HG03045 (cell line): ENCODE results near the gene DMD.

ENCODE experiments used
- ATAC-seq: cut with Tn5 transposase; IDR thresholded peaks from one replicate; pipeline ENCODE4 v1.9.1; 2021; ENCODE audit warnings: mild to moderate bottlenecking, moderate library complexity; ENCODE audit not compliant: unreplicated experiment

Gene DMD

DNA sequence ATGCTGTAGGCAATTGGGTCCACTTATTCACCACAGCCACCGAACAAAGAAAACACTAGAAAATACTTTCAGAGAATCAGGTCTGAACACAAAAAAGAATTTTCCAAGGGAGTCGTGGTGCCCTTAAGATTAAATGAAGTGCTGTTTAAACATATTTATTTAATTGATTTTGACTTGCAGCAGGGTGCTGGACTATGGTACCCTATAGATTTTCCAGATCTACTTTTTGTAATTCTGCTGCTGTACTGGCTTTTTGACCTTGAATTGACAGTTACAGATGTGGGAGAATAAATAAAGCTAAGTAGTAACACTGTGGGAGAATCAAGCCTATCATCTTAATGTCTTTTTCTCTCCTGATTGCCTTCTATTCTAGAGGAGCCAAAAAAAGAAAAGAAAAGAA is 1404.2 kb downstream of the DMD start:
- no peak for ATAC-seq

- ATAC-seq = no peak
Measured at GRCh38 chrX:31805781-31806180, 1405.6 kb downstream of the DMD start.

DNA sequence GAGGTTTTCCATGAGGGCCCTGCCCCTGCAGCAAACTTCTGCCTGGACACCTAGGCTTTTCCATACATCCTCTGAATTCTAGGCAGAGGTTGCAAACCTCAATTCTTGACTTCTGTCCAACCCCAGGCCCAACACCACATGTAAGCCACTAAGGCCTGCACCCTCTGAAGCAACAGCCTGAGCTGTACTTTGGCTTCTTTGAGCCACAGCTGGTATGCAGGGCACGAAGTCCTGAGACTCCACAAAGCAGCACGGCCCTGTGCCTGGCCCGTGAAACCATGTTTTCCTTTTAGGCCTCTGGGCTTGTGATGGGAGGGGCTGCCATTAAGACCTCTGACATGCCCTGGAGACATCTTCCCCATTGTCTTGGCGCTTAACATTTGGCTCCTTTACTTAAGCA is 1411.1 kb downstream of the DMD start:
- ATAC-seq = no peak

- no peak for ATAC-seq
Measured at GRCh38 chrX:31796624-31797023, 1414.7 kb downstream of the DMD start.

- ATAC-seq = no peak
Measured at GRCh38 chrX:31747411-31747810, 1463.9 kb downstream of the DMD start.

DNA sequence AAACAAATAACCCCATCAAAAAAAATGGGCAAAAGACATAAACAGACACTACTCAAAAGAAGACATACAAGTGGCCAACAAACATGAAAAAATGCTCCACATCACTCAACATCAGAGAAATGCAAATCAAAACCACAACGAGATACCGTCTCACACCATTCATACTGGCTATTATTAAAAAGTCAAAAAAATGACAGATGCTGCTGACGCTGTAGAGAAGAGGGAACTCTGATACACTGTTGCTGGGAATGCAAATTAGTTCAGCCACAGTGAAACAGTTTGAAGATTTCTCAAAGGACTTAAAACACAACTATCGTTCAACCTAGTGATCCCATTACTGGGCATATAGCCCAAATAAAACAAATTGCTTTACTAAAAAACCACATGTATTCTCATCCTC is 1468.3 kb downstream of the DMD start:
- no peak for ATAC-seq

- no peak for ATAC-seq
Measured at GRCh38 chrX:31717474-31717873, 1493.9 kb downstream of the DMD start.

DNA sequence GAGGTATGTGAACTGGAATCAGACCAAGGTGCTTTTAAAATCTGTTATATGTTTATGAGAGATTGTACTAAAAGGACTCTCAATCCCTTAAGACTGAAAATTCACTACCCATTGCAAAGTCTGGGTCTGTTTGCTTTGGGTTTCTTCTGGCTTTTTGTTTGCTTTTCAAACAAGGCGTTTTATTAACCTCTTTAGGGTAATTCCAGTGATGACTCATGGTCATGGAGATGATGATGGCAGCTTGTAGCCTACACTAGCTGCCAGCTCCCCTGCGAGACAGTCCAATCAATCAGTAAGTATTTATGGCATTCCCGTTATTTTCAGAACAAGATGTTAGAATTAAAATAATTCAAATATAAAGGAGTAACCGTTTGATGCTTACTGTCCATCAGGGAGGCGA is 1495.7 kb downstream of the DMD start:
- ATAC-seq = no peak

DNA sequence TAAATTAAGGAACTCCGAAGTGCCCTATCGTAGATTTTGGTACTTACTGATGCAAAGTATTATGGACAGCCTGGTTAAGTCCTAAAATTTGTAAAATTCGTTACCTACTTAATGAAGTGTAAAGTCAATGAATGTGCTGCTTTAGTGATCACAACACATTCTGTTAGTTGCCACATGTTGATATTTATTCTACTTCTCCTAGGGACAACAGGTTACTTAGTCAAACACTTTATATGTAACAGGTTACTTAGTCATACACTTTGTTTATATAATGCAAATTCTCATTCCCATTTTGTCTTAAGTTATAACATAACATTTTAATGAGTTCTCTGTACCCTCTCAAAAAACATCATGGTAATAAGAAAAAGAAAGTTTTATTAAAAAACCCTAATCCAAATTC is 1496.6 kb downstream of the DMD start:
- ATAC-seq = no peak

DNA sequence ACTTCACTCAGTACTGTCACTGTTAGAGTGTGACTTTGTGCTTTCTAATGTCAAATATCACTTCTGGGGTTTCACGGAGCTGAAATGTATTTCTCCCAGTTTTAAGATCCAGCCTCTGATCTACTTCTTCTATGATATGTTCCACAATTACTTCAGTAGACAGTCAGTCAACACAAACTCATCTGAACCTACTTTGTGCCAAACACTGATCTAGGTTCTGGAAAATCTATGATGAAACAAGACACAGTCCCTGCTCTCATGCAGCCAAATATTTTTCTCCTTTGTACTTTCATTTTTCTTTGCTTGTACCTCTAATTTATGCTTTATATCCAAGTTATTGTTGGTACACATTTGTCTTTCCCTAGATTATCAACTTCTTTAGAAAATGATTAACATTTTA is 1498.2 kb downstream of the DMD start:
- ATAC-seq = no peak

- ATAC-seq = no peak
Measured at GRCh38 chrX:31711166-31711565, 1500.2 kb downstream of the DMD start.

GRCh38 chrX:31708116-31708515 is 1503.2 kb downstream of the DMD start:
- no peak for ATAC-seq

GRCh38 chrX:31706466-31706865 is 1504.9 kb downstream of the DMD start:
- no peak for ATAC-seq

- ATAC-seq = no peak
Measured at GRCh38 chrX:31705816-31706215, 1505.5 kb downstream of the DMD start.

DNA sequence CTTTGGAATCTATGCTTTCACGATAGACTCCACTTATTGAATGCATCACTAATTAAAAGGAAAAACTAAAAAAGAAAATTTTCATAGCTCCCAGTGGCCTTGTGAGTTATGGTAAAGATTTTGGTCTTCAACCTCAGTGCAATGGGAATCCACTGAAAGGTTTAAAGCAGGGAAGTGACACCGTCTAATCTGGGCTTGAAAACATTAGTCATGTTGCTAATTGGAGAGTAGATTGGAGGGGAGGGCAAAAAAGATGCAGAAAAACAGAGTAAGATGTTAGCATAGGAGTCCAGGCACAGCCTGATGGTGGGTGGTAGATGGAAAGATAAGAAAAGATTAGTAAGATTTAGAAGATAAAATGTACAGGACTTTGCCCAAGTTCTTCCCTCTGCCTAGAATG is 1506.4 kb downstream of the DMD start:
- ATAC-seq = no peak

- no peak for ATAC-seq
Measured at GRCh38 chrX:31702222-31702621, 1509.1 kb downstream of the DMD start.

GRCh38 chrX:31697294-31697916 is 1513.9 kb downstream of the DMD start:
- ATAC-seq = no peak

- ATAC-seq = no peak
Measured at GRCh38 chrX:31679861-31680260, 1531.5 kb downstream of the DMD start.

DNA sequence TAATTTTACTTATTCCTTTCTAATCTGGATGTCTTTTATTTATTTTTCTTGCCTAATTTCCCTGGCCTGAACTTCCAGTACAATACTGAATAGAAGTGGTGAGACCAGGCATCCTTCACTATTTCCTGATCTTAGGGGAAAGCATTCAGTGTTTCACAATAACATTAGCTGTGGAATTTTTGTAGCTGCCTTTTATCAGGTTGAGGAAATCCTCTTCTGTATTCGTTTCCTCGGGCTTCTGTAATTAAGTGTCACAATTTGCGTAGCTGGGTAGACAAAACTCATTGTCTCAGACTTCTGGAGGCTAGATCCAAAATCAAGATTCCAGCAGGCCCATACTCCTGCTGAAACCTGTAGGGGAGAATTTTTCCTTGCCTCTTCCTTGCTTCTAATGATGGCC is 1541.1 kb downstream of the DMD start:
- no peak for ATAC-seq

GRCh38 chrX:31665454-31665853 is 1545.9 kb downstream of the DMD start:
- ATAC-seq = no peak

GRCh38 chrX:31663172-31663571 is 1548.2 kb downstream of the DMD start:
- ATAC-seq = no peak

DNA sequence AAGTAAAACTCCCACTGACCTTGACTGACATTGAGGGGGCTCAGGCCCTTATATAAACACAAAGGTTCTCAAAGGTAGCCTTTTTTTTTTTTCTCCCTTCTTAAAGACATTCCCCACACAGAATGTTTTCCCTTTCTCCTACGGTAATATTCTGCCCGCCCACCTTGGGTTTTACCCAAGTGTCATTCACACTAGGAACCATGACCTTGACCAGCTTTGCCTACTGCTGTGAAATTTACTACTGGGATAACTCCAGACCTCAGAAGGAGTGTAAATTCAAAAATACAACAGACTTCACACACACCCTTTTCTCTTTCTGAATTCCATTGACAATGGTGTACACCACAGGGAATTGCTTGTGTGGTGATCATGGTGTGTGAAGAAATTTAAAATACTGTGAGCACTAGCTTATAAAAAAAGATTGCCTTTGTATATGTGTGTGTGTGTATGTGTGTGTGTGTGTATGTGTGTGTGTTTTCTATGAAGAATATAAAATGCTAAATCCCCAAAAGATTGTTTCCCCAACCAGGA is 1550.0 kb downstream of the DMD start:
- ATAC-seq = no peak

DNA sequence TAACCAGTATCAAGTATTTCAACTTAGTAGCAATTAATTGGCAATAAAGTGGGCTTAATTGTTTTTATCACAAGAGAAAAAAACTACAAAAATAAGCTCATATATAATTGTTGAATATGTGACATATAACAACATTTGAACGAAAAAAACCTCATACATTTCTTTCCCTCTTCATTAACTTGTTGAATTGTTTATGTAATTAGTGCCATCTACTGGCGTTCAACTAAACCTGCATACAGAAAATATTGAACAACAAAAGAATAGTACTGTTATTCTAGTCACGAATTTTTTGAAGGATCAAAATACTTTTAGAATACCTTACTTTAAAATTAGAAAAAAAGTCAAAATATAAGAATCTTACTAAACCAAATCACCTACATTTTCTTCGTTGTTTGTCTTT is 1553.0 kb downstream of the DMD start:
- no peak for ATAC-seq
